HepG2 (cell line): ENCODE data around the gene REEP6. TPM values are rescaled to one million over a fixed set of nuclear protein-coding genes. Genes with fewer than 3 reads are reported as not detected.

ENCODE experiments used
- ARNT ChIP-seq: fragments of 450-650 bp; IDR thresholded peaks from 2 replicates; pipeline ENCODE4 v1.6.1; 2017
- CHD2 ChIP-seq: IDR thresholded peaks from 2 replicates; pipeline ENCODE4 v1.6.1; 2011; ENCODE audit warnings: low read depth, low read length, improper control_type of control experiment
- DDIT3 ChIP-seq: sonication (generic); formaldehyde crosslinking; IDR thresholded peaks from 2 replicates; pipeline ENCODE4 v1.4.0; 2020; ENCODE audit warnings: mild to moderate bottlenecking, missing genetic modification reagents
- DNMT3B ChIP-seq: conservative IDR thresholded peaks from 2 replicates; pipeline ENCODE4 v1.6.1; 2016; ENCODE audit warnings: missing biosample characterization, control low read depth
- ETV6 ChIP-seq: sonication (generic); formaldehyde crosslinking; conservative IDR thresholded peaks from 2 replicates; pipeline ENCODE4 v1.4.0; 2020; ENCODE audit warnings: missing genetic modification reagents
- GTF3A ChIP-seq: sonication (generic); formaldehyde crosslinking; conservative IDR thresholded peaks from 2 replicates; pipeline ENCODE4 v1.4.0; 2020; ENCODE audit warnings: mild to moderate bottlenecking, missing genetic modification reagents
- KDM5B ChIP-seq: sonication (generic); formaldehyde crosslinking; IDR thresholded peaks from 2 replicates; pipeline ENCODE4 v1.4.0; 2020; ENCODE audit warnings: missing genetic modification reagents, mild to moderate bottlenecking, borderline replicate concordance
- MAZ ChIP-seq, 2 experiments: sonication (generic) in 1 of 2; formaldehyde crosslinking in 1 of 2; IDR thresholded peaks; 2 replicates each; pipeline versions ENCODE4 v1.5.0 to v1.6.1; 2012 to 2020; ENCODE audit warnings: low read depth in 2 of 2, mild to moderate bottlenecking in 2 of 2, borderline replicate concordance in 1 of 2, improper control_type of control experiment in 1 of 2, low read length in 1 of 2, missing genetic modification reagents in 1 of 2, moderate library complexity in 1 of 2
- MED13 ChIP-seq: sonication (generic); formaldehyde crosslinking; IDR thresholded peaks from 2 replicates; pipeline ENCODE4 v1.5.0; 2020; ENCODE audit warnings: missing genetic modification reagents
- MIER2 ChIP-seq: IDR thresholded peaks from 2 replicates; pipeline ENCODE4 v1.6.1; 2016; ENCODE audit warnings: missing biosample characterization, missing genetic modification reagents
- NFKB2 ChIP-seq: sonication (generic); formaldehyde crosslinking; IDR thresholded peaks from 2 replicates; pipeline ENCODE4 v1.4.0; 2020; ENCODE audit warnings: missing genetic modification reagents, borderline replicate concordance
- NR2C2 ChIP-seq: sonication (generic); formaldehyde crosslinking; IDR thresholded peaks from 2 replicates; pipeline ENCODE4 v1.4.0; 2020; ENCODE audit warnings: missing genetic modification reagents, mild to moderate bottlenecking, moderate library complexity, borderline replicate concordance
- PRMT3 ChIP-seq: sonication (generic); formaldehyde crosslinking; IDR thresholded peaks from 2 replicates; pipeline ENCODE4 v1.8.1; 2022; ENCODE audit warnings: low read depth, mild to moderate bottlenecking, moderate library complexity, missing genetic modification reagents, borderline replicate concordance
- RBFOX2 ChIP-seq: fragments of 200-400 bp; formaldehyde crosslinking; IDR thresholded peaks from 2 replicates; pipeline ENCODE4 v1.6.1; 2017; ENCODE audit warnings: low read depth, mild to moderate bottlenecking, low read length
- RFXANK ChIP-seq: IDR thresholded peaks from 2 replicates; pipeline ENCODE4 v1.6.1; 2016
- SIX4 ChIP-seq: sonication (generic); formaldehyde crosslinking; IDR thresholded peaks from 2 replicates; pipeline ENCODE4 v1.4.0; 2020; ENCODE audit warnings: missing genetic modification reagents
- SP4 ChIP-seq: sonication (generic); formaldehyde crosslinking; IDR thresholded peaks from 2 replicates; pipeline ENCODE4 v1.8.1; 2023; ENCODE audit warnings: mild to moderate bottlenecking, missing genetic modification reagents
- TFDP1 ChIP-seq: IDR thresholded peaks from 2 replicates; pipeline ENCODE4 v1.6.1; 2016; ENCODE audit warnings: missing compliant biosample characterization, missing genetic modification reagents, borderline replicate concordance
- TRAFD1 ChIP-seq: sonication (generic); formaldehyde crosslinking; IDR thresholded peaks from 2 replicates; pipeline ENCODE4 v1.5.1; 2020; ENCODE audit warnings: missing genetic modification reagents, mild to moderate bottlenecking, borderline replicate concordance
- ZNF333 ChIP-seq: sonication (generic); formaldehyde crosslinking; IDR thresholded peaks from 2 replicates; pipeline ENCODE4 v1.4.0; 2020; ENCODE audit warnings: mild to moderate bottlenecking, missing genetic modification reagents, borderline replicate concordance
- ZNF354B ChIP-seq: sonication (generic); formaldehyde crosslinking; IDR thresholded peaks from 2 replicates; pipeline ENCODE4 v1.8.0; 2022; ENCODE audit warnings: mild to moderate bottlenecking, missing genetic modification reagents
- ZNF383 ChIP-seq: sonication (generic); formaldehyde crosslinking; IDR thresholded peaks from 2 replicates; pipeline ENCODE4 v1.4.0; 2020; ENCODE audit warnings: missing genetic modification reagents, mild to moderate bottlenecking, borderline replicate concordance
- ZNF460 ChIP-seq: sonication (generic); formaldehyde crosslinking; IDR thresholded peaks from 2 replicates; pipeline ENCODE4 v1.5.1; 2020; ENCODE audit warnings: missing genetic modification reagents, mild to moderate bottlenecking, borderline replicate concordance
- ZNF577 ChIP-seq: sonication (generic); formaldehyde crosslinking; IDR thresholded peaks from 2 replicates; pipeline ENCODE4 v1.4.0; 2020; ENCODE audit warnings: mild to moderate bottlenecking, low read depth, missing genetic modification reagents, borderline replicate concordance
- ZNF619 ChIP-seq: sonication (generic); formaldehyde crosslinking; IDR thresholded peaks from 2 replicates; pipeline ENCODE4 v1.4.0; 2020; ENCODE audit warnings: mild to moderate bottlenecking, missing genetic modification reagents
- polyA plus RNA-seq, 8 experiments: library from polyadenylated mRNA; depleted of rRNA in 3 of 8; stranded (reverse) in 7 of 8; unstranded in 1 of 8; fragments of >200 nt; fragmentation: Illumina TruSeq in 4 of 8; extraction: Trizol in 4 of 8; gene quantifications; 2 replicates each; pipeline versions ENCODE4 v1.2.1 to v1.2.3, GENCODE V29; 2011 to 2016; ENCODE audit warnings: low read depth in 4 of 8, missing spikeins in 1 of 8, mixed read lengths in 1 of 8; ENCODE audit not compliant: insufficient read depth in 1 of 8
- total RNA-seq, 5 experiments: library from RNA; depleted of rRNA; stranded (reverse); fragments of >200 nt; fragmentation: Illumina TruSeq; extraction: Trizol; gene quantifications; 2 replicates each; pipeline ENCODE4 v1.2.3, GENCODE V29; 2016; ENCODE audit warnings: low read depth in 1 of 5
- TF ChIP-seq, protein P1 (sequence below): IDR thresholded peaks from 2 replicates; pipeline ENCODE4 v1.6.1; 2016

The REEP6 gene
- total and polyA plus RNA-seq, 2 of the 13 experiments (the other 11 are each of a cell fraction or from before 2014, with no cell fraction given): 10.0 to 28.8 TPM

DNA sequence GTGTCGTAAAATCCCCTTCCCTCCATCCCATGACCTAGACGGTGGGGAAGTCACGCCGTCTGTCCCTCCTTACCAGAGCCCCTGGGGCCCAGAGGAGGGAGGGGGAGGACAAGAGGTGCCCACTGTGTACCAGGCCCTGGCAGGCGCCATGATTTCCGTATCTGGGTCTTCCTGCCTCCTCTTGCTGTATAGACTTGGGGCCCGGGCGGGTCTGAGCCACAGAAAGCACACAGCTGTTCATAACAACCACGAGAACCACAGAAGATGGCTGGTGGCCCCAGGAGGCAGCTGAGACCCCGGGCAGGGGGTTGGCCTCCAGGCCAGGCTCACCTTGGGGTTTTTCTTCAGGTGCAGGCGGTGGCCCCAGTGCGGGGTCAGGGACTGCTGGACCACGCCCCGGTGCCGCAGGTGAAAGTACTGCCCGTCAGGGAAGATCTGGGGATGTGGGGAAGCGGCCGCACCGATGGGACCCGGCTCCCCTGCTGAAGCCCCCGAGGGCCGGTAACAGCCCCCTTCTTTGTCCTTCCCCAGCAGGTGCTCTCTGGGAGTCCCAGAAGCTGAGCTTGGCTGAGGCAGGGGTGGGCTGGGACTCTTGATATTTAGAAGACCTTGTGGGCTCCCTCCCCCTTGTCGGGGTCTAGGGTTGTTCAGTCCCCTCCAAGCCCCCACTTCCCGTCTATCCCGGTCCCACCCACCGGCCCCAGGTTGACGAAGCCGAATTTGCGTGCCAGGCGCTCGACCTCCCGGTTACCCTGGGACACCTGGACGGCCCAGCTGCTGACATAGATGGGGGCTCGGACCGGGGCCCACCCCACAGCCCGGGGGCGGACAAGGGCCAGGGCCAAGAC is 1.3 kb upstream of the REEP6 start (continued):
- TF ChIP-seq ZNF383 (CRISPR knock-in tag): no peak
- no peak for TF ChIP-seq TFDP1 (CRISPR knock-in tag)
- TF ChIP-seq GTF3A (CRISPR knock-in tag): no peak
- TF ChIP-seq RFXANK (CRISPR knock-in tag): no peak
- TF ChIP-seq TRAFD1 (CRISPR knock-in tag): no peak
- TF ChIP-seq ZNF333 (CRISPR knock-in tag): peak; percentile 73; the same call in 1 of the 2 replicates
- no peak for TF ChIP-seq NFKB2
- peak; percentile 22; the same call in 1 of the 2 replicates for TF ChIP-seq MED13 (CRISPR knock-in tag)
- no peak for TF ChIP-seq ZNF577 (CRISPR knock-in tag)
- TF ChIP-seq NR2C2 (CRISPR knock-in tag): no peak
- no peak for TF ChIP-seq ARNT
- TF ChIP-seq PRMT3 (CRISPR knock-in tag): 0 out of 2 replicates have a peak, but pooled peaks have one; percentile 36
- no peak for TF ChIP-seq SIX4 (CRISPR knock-in tag)
- TF ChIP-seq ZNF460 (CRISPR knock-in tag): no peak
- no peak for TF ChIP-seq CHD2
- TF ChIP-seq, protein P1, sequence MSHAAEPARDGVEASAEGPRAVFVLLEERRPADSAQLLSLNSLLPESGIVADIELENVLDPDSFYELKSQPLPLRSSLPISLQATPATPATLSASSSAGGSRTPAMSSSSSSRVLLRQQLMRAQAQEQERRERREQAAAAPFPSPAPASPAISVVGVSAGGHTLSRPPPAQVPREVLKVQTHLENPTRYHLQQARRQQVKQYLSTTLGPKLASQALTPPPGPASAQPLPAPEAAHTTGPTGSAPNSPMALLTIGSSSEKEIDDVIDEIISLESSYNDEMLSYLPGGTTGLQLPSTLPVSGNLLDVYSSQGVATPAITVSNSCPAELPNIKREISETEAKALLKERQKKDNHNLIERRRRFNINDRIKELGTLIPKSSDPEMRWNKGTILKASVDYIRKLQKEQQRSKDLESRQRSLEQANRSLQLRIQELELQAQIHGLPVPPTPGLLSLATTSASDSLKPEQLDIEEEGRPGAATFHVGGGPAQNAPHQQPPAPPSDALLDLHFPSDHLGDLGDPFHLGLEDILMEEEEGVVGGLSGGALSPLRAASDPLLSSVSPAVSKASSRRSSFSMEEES (CRISPR knock-in tag): no peak
- TF ChIP-seq DDIT3 (CRISPR knock-in tag): no peak
- TF ChIP-seq MAZ (IDR thresholded peaks at IDR 0.05; ENCODE audit: borderline replicate concordance, low read depth, low read length): no peak
- TF ChIP-seq MAZ (CRISPR knock-in tag; IDR thresholded peaks at IDR 0.05; ENCODE audit: low read depth): no peak
- no peak for TF ChIP-seq DNMT3B (CRISPR knock-in tag)
- no peak for TF ChIP-seq ZNF354B
- peak; percentile 78 for TF ChIP-seq RBFOX2
- TF ChIP-seq KDM5B: peak; percentile 82; the same call in 1 of the 2 replicates
- no peak for TF ChIP-seq SP4 (CRISPR knock-in tag)
- TF ChIP-seq ETV6 (CRISPR knock-in tag): no peak
- no peak for TF ChIP-seq MIER2 (CRISPR knock-in tag)
- no peak for TF ChIP-seq ZNF619 (CRISPR knock-in tag)
